IMR-90 (cell line): ENCODE data around the gene ANO2. TPM values are rescaled to one million over a fixed set of nuclear protein-coding genes. Genes with fewer than 3 reads are reported as not detected.

Experiments used
- ATAC-seq: fragments of 200-7000 bp; cut with Tn5 transposase; 2 replicates; pipeline ENCODE4 v1.9.1; 2020; ENCODE audit warnings: low read depth, mild to moderate bottlenecking, moderate library complexity
- BruUV-seq: library from RNA; stranded (reverse); fragments of 400-500 nt; replicated peaks from 2 replicates; lab custom pipeline; 2021; lab: Mats Ljungman, UMichigan
- CTCF ChIA-PET: fragments of 300-600 bp; formaldehyde crosslinking; extraction: SDS; loops from one replicate; lab custom pipeline; 2021; ENCODE audit warnings: antibody characterized with exemption; lab: Yijun Ruan, JAX
- POLR2A ChIA-PET: fragments of 300-600 bp; sonication (Branson Sonifier 250); formaldehyde crosslinking; loops from one replicate; lab custom pipeline; 2022; ENCODE audit warnings: antibody characterized with exemption; ENCODE audit not compliant: unreplicated experiment; lab: Charles Lee
- DNase-seq: peaks from one replicate; pipeline ENCODE4 v3.0.0; 2013
- H2AFZ ChIP-seq: replicated peaks from 2 replicates; pipeline ENCODE3; 2013; ENCODE audit warnings: low read length, mild to moderate bottlenecking; ENCODE audit not compliant: poor library complexity
- H2AK5ac ChIP-seq: 2 replicates; pipeline ENCODE4 v1.6.1; 2013; ENCODE audit warnings: low read depth, low read length, inconsistent platforms
- H2AK9ac ChIP-seq: replicated peaks from 2 replicates; pipeline ENCODE3; 2013; ENCODE audit warnings: mild to moderate bottlenecking, low read depth, low read length, moderate library complexity; ENCODE audit not compliant: poor library complexity
- H2BK120ac ChIP-seq: 2 replicates; pipeline ENCODE4 v1.6.1; 2013; ENCODE audit warnings: low read depth, low read length, inconsistent platforms
- H2BK15ac ChIP-seq: 3 replicates; pipeline ENCODE4 v1.6.1; 2013; ENCODE audit warnings: low read depth, low read length, inconsistent platforms
- H2BK20ac ChIP-seq: 2 replicates; pipeline ENCODE4 v1.6.1; 2013; ENCODE audit warnings: low read depth, mild to moderate bottlenecking, inconsistent platforms, low read length, moderate library complexity
- H2BK5ac ChIP-seq: 2 replicates; pipeline ENCODE4 v1.6.1; 2013; ENCODE audit warnings: mild to moderate bottlenecking, low read depth, low read length, inconsistent platforms; ENCODE audit not compliant: poor library complexity, severe bottlenecking
- H3K14ac ChIP-seq: replicated peaks from 2 replicates; pipeline ENCODE4 v1.6.1; 2013; ENCODE audit warnings: low read depth, low read length, inconsistent platforms
- H3K18ac ChIP-seq: 2 replicates; pipeline ENCODE4 v1.6.1; 2013; ENCODE audit warnings: low read depth, low read length, control low read depth
- H3K23ac ChIP-seq: 2 replicates; pipeline ENCODE4 v1.6.1; 2013; ENCODE audit warnings: low read depth, low read length, inconsistent platforms
- H3K27ac ChIP-seq: 2 replicates; pipeline ENCODE4 v1.5.1; 2013; ENCODE audit warnings: mild to moderate bottlenecking, control low read depth, low read length; ENCODE audit not compliant: insufficient read depth
- H3K27me3 ChIP-seq: 2 replicates; pipeline ENCODE4 v1.6.1; 2013; ENCODE audit warnings: low read length; ENCODE audit not compliant: control insufficient read depth, insufficient read depth
- H3K36me3 ChIP-seq: 2 replicates; pipeline ENCODE4 v1.6.1; 2013; ENCODE audit warnings: low read length, mixed read lengths; ENCODE audit not compliant: control insufficient read depth, insufficient read depth
- H3K4ac ChIP-seq: 2 replicates; pipeline ENCODE4 v1.6.1; 2013; ENCODE audit warnings: low read depth, low read length, inconsistent platforms
- H3K4me1 ChIP-seq: 2 replicates; pipeline ENCODE4 v1.6.1; 2013; ENCODE audit warnings: low read length, mixed read lengths; ENCODE audit not compliant: control insufficient read depth, insufficient read depth
- H3K4me2 ChIP-seq: 2 replicates; pipeline ENCODE4 v1.6.1; 2013; ENCODE audit warnings: low read depth, mild to moderate bottlenecking, control low read depth, low read length, moderate library complexity
- H3K4me3 ChIP-seq: 2 replicates; pipeline ENCODE4 v1.5.1; 2013; ENCODE audit warnings: low read depth, mild to moderate bottlenecking, control low read depth, low read length, moderate library complexity; ENCODE audit not compliant: insufficient read depth
- H3K56ac ChIP-seq: 2 replicates; pipeline ENCODE4 v1.6.1; 2013; ENCODE audit warnings: low read length, inconsistent platforms; ENCODE audit not compliant: insufficient read depth; ENCODE audit errors: extremely low read depth
- H3K79me1 ChIP-seq, 2 experiments: 2 replicates each; pipeline ENCODE4 v1.6.1; 2013; ENCODE audit warnings: low read length in 2 of 2, inconsistent platforms in 1 of 2, low read depth in 1 of 2
- H3K9ac ChIP-seq: 2 replicates; pipeline ENCODE4 v1.6.1; 2013; ENCODE audit warnings: low read depth, low read length, control low read depth
- H3K9me1 ChIP-seq: 2 replicates; pipeline ENCODE4 v1.6.1; 2013; ENCODE audit warnings: low read length, inconsistent platforms; ENCODE audit not compliant: insufficient read depth
- H3K9me3 ChIP-seq: 2 replicates; pipeline ENCODE4 v1.6.1; 2013; ENCODE audit warnings: low read length; ENCODE audit not compliant: control insufficient read depth, insufficient read depth
- H4K20me1 ChIP-seq: 2 replicates; pipeline ENCODE4 v1.6.1; 2013; ENCODE audit warnings: low read length, inconsistent platforms; ENCODE audit not compliant: insufficient read depth
- H4K5ac ChIP-seq: 2 replicates; pipeline ENCODE4 v1.6.1; 2013; ENCODE audit warnings: mild to moderate bottlenecking, low read depth, low read length, control low read depth
- H4K8ac ChIP-seq, 2 experiments: 2 replicates each; pipeline ENCODE4 v1.6.1; 2013; ENCODE audit warnings: low read depth in 2 of 2, low read length in 2 of 2, control low read depth in 1 of 2, inconsistent platforms in 1 of 2
- H4K91ac ChIP-seq: 2 replicates; pipeline ENCODE4 v1.6.1; 2013; ENCODE audit warnings: low read depth, low read length, inconsistent platforms; ENCODE audit not compliant: insufficient read depth
- BHLHE40 ChIP-seq: fragments of 150-350 bp; IDR thresholded peaks from 2 replicates; pipeline ENCODE4 v1.6.1; 2016; ENCODE audit warnings: mild to moderate bottlenecking, low read depth, low read length
- CEBPB ChIP-seq: IDR thresholded peaks from 2 replicates; pipeline ENCODE4 v1.6.1; 2012; ENCODE audit warnings: low read depth, low read length, improper control_type of control experiment
- CHD1 ChIP-seq: IDR thresholded peaks from 2 replicates; pipeline ENCODE4 v1.6.1; 2012; ENCODE audit warnings: low read depth, low read length, improper control_type of control experiment
- CTCF ChIP-seq: conservative IDR thresholded peaks from 2 replicates; pipeline ENCODE4 v1.5.1; 2012; ENCODE audit warnings: mild to moderate bottlenecking, low read depth, low read length, improper control_type of control experiment
- ELK1 ChIP-seq: fragments of 150-350 bp; IDR thresholded peaks from 2 replicates; pipeline ENCODE4 v1.6.1; 2016; ENCODE audit warnings: low read depth, mild to moderate bottlenecking, low read length, moderate library complexity, borderline replicate concordance
- FOS ChIP-seq: fragments of 150-350 bp; IDR thresholded peaks from 2 replicates; pipeline ENCODE4 v1.6.1; 2016; ENCODE audit warnings: low read depth, low read length
- MXI1 ChIP-seq: IDR thresholded peaks from 2 replicates; pipeline ENCODE4 v1.6.1; 2012; ENCODE audit warnings: low read depth, mild to moderate bottlenecking, low read length, moderate library complexity, borderline replicate concordance
- POLR2A ChIP-seq: IDR thresholded peaks from 2 replicates; pipeline ENCODE4 v1.6.1; 2012; ENCODE audit warnings: mild to moderate bottlenecking, low read depth, low read length
- RAD21 ChIP-seq: IDR thresholded peaks from 2 replicates; pipeline ENCODE4 v1.6.1; 2012; ENCODE audit warnings: low read length, improper control_type of control experiment
- RFX5 ChIP-seq: IDR thresholded peaks from 2 replicates; pipeline ENCODE4 v1.8.0; 2012; ENCODE audit warnings: low read depth, mild to moderate bottlenecking, low read length, moderate library complexity
- WGBS, 2 experiments: methylation state at CpG; one replicate each; pipeline versions ENCODE4 v1.1.5 to v1.1.7; 2013; ENCODE audit warnings: missing lambda C conversion rate in 2 of 2; ENCODE audit not compliant: insufficient read length in 1 of 2; ENCODE audit errors: extremely low coverage in 2 of 2; 5-methylcytosine and 5-hydroxymethylcytosine counted together
- dilution Hi-C: fragments of 300-500 bp; cut with HindIII; formaldehyde crosslinking; loops from one replicate; pipeline ENCODE4 v1.14.3; 2018; ENCODE audit warnings: low sequenced_read_pairs; ENCODE audit not compliant: unreplicated experiment
- in situ Hi-C: fragments of 300-500 bp; cut with MboI; formaldehyde crosslinking; loops from 3 replicates; pipeline ENCODE4 v1.14.3; 2019; ENCODE audit warnings: low sequenced_read_pairs, inconsistent platforms, mixed read lengths
- intact Hi-C: fragments of 100-400 bp; cut with micrococcal nuclease; formaldehyde crosslinking; loops from 2 replicates; pipeline ENCODE4 v1.10.0; 2022
- polyA plus RNA-seq, 3 experiments: library from polyadenylated mRNA; depleted of rRNA; stranded (reverse); fragments of >200 nt; gene quantifications; 2 replicates each; pipeline ENCODE4 v1.2.3, GENCODE V29; 2012; ENCODE audit warnings: low replicate concordance in 1 of 3
- total RNA-seq: library from RNA; depleted of rRNA; stranded (reverse); fragments of >200 nt; gene quantifications from 2 replicates; pipeline ENCODE4 v1.2.3, GENCODE V29; 2012

The ANO2 gene
- total and polyA plus RNA-seq, 2 of the 4 experiments (the other 2 are of a cell fraction) = 0.22 TPM; not detected in 1

- Histone ChIP-seq H3K27ac (no peak overlapping the region), H2BK20ac (no peak overlapping the region), H3K4me3 (no peak overlapping the region), H3K9ac (no peak overlapping the region), H2AK5ac (no peak overlapping the region), H3K18ac (no peak overlapping the region), H3K23ac (no peak overlapping the region), H3K4me1 (no peaks in the 10 kb centered on the region), H3K9me1 (no peaks in the 10 kb centered on the region), H4K5ac (no peak overlapping the region), H4K20me1 (no peaks in the 10 kb centered on the region), H3K4me2 (no peak overlapping the region), H3K4ac (no peak overlapping the region), H3K56ac (no peak overlapping the region), H3K14ac (no peak overlapping the region), H3K79me1 (no peaks in the 10 kb centered on the region), H2BK120ac (no peak overlapping the region), H2BK15ac (no peak overlapping the region), H2AK9ac (no peak overlapping the region), H4K8ac (no peak overlapping the region), H2BK5ac (no peak overlapping the region), H3K9me3 (no peaks in the 10 kb centered on the region), H4K91ac (no peak overlapping the region), H3K27me3 (peaks cover 62% of the 10 kb centered on the region), H3K36me3 (no peaks in the 10 kb centered on the region), H2AFZ (no peak overlapping the region)
- DNase-seq (no peak), ATAC-seq (no peak)
- dilution Hi-C loops = no loop called here
- intact Hi-C loops = no loop called here
- TF ChIP-seq RAD21 = no peak
- TF ChIP-seq RFX5 = no peak
- TF ChIP-seq MXI1 = no peak
- TF ChIP-seq CTCF = no peak
- no peak for TF ChIP-seq ELK1
- no peak for TF ChIP-seq CEBPB
- TF ChIP-seq BHLHE40 = no peak
- no peak for TF ChIP-seq POLR2A
- no peak for TF ChIP-seq FOS
- no peak for TF ChIP-seq CHD1
- BruUV-seq = no TSS peak
- in situ Hi-C loops = no loop called here
- ChIA-PET CTCF (no interaction called here), POLR2A (no interaction called here)
- WGBS, 2 experiments = 67% methylated on average over 5 of the region's 10 CpGs; no CpG with 5 or more reads in 1 of the 2 experiments
Measured at GRCh38 chr12:5971194-5971850, 26.3 kb upstream of the ANO2 start.
